K562 (cell line): ENCODE results near the gene TNNT1. TPM values are rescaled to one million over a fixed set of nuclear protein-coding genes. Genes with fewer than 3 reads are reported as not detected.
A peak's percentile ranks its signal among the peaks of the same experiment; 100 is the strongest.

ENCODE experiments used
- BCLAF1 ChIP-seq, 2 experiments: fragments of 450-650 bp in 1 of 2; IDR thresholded peaks; 2 replicates each; pipeline ENCODE4 v1.6.1; 2011 to 2017; ENCODE audit warnings: low read depth in 2 of 2, antibody characterized with exemption in 1 of 2, borderline replicate concordance in 1 of 2, low read length in 1 of 2, mild to moderate bottlenecking in 1 of 2, mixed read lengths in 1 of 2; ENCODE audit not compliant: control insufficient read depth in 1 of 2
- BRD4 ChIP-seq: fragments of 200-600 bp; sonication (generic); IDR thresholded peaks from 2 replicates; pipeline ENCODE4 v1.6.1; 2017; ENCODE audit warnings: inconsistent platforms
- BRF1 ChIP-seq: IDR thresholded peaks from 3 replicates; pipeline ENCODE4 v1.6.1; 2011; ENCODE audit warnings: borderline replicate concordance, mild to moderate bottlenecking; ENCODE audit not compliant: insufficient read length; ENCODE audit errors: extremely low read depth
- CGGBP1 ChIP-seq: fragments of 250-450 bp; sonication (Bioruptor Pico); IDR thresholded peaks from 2 replicates; pipeline ENCODE4 v1.9.0; 2021; ENCODE audit warnings: mild to moderate bottlenecking
- HSF4 ChIP-seq: fragments of 250-450 bp; sonication (Bioruptor Pico); IDR thresholded peaks from 2 replicates; pipeline ENCODE4 v2.1.2; 2022; ENCODE audit warnings: mild to moderate bottlenecking, moderate library complexity, borderline replicate concordance
- MCM3 ChIP-seq: fragments of 450-650 bp; IDR thresholded peaks from 2 replicates; pipeline ENCODE4 v1.6.1; 2016
- RBM15 ChIP-seq: fragments of 200-400 bp; formaldehyde crosslinking; IDR thresholded peaks from 2 replicates; pipeline ENCODE4 v1.6.1; 2018; ENCODE audit warnings: mild to moderate bottlenecking, low read length, moderate library complexity; ENCODE audit not compliant: insufficient read depth
- SIN3B ChIP-seq: fragments of 450-650 bp; IDR thresholded peaks from 2 replicates; pipeline ENCODE4 v1.6.1; 2017; ENCODE audit warnings: low read depth, mild to moderate bottlenecking, moderate library complexity
- SMAD2 ChIP-seq: fragments of 150-350 bp; IDR thresholded peaks from 2 replicates; pipeline ENCODE4 v1.6.1; 2014; ENCODE audit warnings: low read depth, mild to moderate bottlenecking, low read length
- SMAD3 ChIP-seq: fragments of 450-650 bp; formaldehyde crosslinking; conservative IDR thresholded peaks from 2 replicates; pipeline ENCODE4 v1.4.0; 2020; ENCODE audit warnings: mild to moderate bottlenecking
- SMC3 ChIP-seq: conservative IDR thresholded peaks from 2 replicates; pipeline ENCODE4 v1.6.1; 2011; ENCODE audit warnings: low read depth, low read length, improper control_type of control experiment; ENCODE audit not compliant: insufficient read depth
- SPI1 ChIP-seq: IDR thresholded peaks from 2 replicates; pipeline ENCODE4 v1.6.1; 2011; ENCODE audit warnings: low read depth, low read length, control low read depth, borderline replicate concordance
- SRSF7 ChIP-seq: fragments of 200-400 bp; formaldehyde crosslinking; optimal IDR thresholded peaks from 2 replicates; pipeline ENCODE3; 2017; ENCODE audit warnings: mild to moderate bottlenecking, low read depth, low read length
- TCF7 ChIP-seq: sonication (generic); IDR thresholded peaks from 2 replicates; pipeline ENCODE4 v1.6.1; 2016; ENCODE audit warnings: antibody characterized with exemption, borderline replicate concordance
- TCFL5 ChIP-seq: fragments of 250-450 bp; sonication (Bioruptor Pico); conservative IDR thresholded peaks from 2 replicates; pipeline ENCODE4 v1.6.1; 2021; ENCODE audit warnings: mild to moderate bottlenecking, moderate library complexity, matching md5 sums
- XRCC3 ChIP-seq: fragments of 450-650 bp; IDR thresholded peaks from 2 replicates; pipeline ENCODE4 v1.6.1; 2017; ENCODE audit warnings: mild to moderate bottlenecking, moderate library complexity
- XRCC5 ChIP-seq: fragments of 200-400 bp; formaldehyde crosslinking; IDR thresholded peaks from 2 replicates; pipeline ENCODE4 v1.6.1; 2017; ENCODE audit warnings: low read depth, mild to moderate bottlenecking, low read length
- ZNF134 ChIP-seq: fragments of 250-450 bp; sonication (Bioruptor Pico); conservative IDR thresholded peaks from 2 replicates; pipeline ENCODE4 v1.4.0; 2020
- ZNF217 ChIP-seq: sonication (generic); formaldehyde crosslinking; IDR thresholded peaks from 2 replicates; pipeline ENCODE4 v1.8.0; 2022; ENCODE audit warnings: mild to moderate bottlenecking, missing genetic modification reagents
- ZNF41 ChIP-seq: fragments of 250-450 bp; sonication (Bioruptor Pico); conservative IDR thresholded peaks from 2 replicates; pipeline ENCODE4 v1.4.0; 2020; ENCODE audit warnings: mild to moderate bottlenecking
- polyA plus RNA-seq, 8 experiments: library from polyadenylated mRNA; depleted of rRNA in 4 of 8; stranded (reverse) in 5 of 8; unstranded in 3 of 8; fragments of >200 nt; fragmentation: Nextera tagmentation in 2 of 8; fragmentation: Illumina TruSeq in 1 of 8; extraction: Ambion mirVana in 2 of 8; extraction: Trizol in 1 of 8; gene quantifications; 2 replicates each; pipeline versions ENCODE4 v1.2.1 to v1.2.3, GENCODE V29; 2011 to 2014; ENCODE audit warnings: inconsistent platforms in 1 of 8, missing spikeins in 1 of 8
- total RNA-seq, 7 experiments: library from RNA; depleted of rRNA in 6 of 7; stranded (reverse); fragments of >200 nt in 6 of 7; fragmentation: Illumina TruSeq in 2 of 7; extraction: Trizol in 2 of 7; gene quantifications; 2 replicates each; pipeline versions ENCODE4 v1.2.1 to v1.2.3, GENCODE V29; 2011 to 2021; ENCODE audit warnings: low replicate concordance in 1 of 7
- TF ChIP-seq, protein P1 (sequence below): fragments of 250-450 bp; sonication (Bioruptor Pico); IDR thresholded peaks from 2 replicates; pipeline ENCODE4 v1.5.0; 2021
- TF ChIP-seq, protein P2 (sequence below): fragments of 450-650 bp; IDR thresholded peaks from 2 replicates; pipeline ENCODE4 v1.6.1; 2017; ENCODE audit warnings: antibody characterized with exemption
- TF ChIP-seq, protein P3 (sequence below): fragments of 450-650 bp; IDR thresholded peaks from 2 replicates; pipeline ENCODE4 v1.6.1; 2016; ENCODE audit warnings: antibody characterized with exemption

Gene TNNT1
- total and polyA plus RNA-seq, 9 of the 15 experiments (the other 6 are each of a cell fraction or from before 2014, with no cell fraction given) = 31.8 to 390 (median 227) TPM

- TF ChIP-seq BCLAF1 (IDR thresholded peaks at IDR 0.05; ENCODE audit: borderline replicate concordance in 1 of 2, control insufficient read depth in 1 of 2, low read depth in 2 of 2, low read length in 1 of 2) (no peak), HSF4 (CRISPR knock-in tag) (no peak), TCFL5 (CRISPR knock-in tag) (no peak), ZNF41 (CRISPR knock-in tag) (no peak), ZNF217 (CRISPR knock-in tag) (no peak), TCF7 (no peak), BRD4 (no peak), SMAD2 (no peak), ZNF134 (CRISPR knock-in tag) (no peak), SRSF7 (no peak), RBM15 (no peak), SPI1 (0 out of 2 replicates have a peak, but pooled peaks have one; percentile 1), SMC3 (peak; percentile 43), SIN3B (no peak), MCM3 (no peak), XRCC3 (no peak), XRCC5 (peak; percentile 95), SMAD3 (CRISPR knock-in tag) (no peak), BRF1 (no peak), CGGBP1 (no peak)
- TF ChIP-seq, protein P1, sequence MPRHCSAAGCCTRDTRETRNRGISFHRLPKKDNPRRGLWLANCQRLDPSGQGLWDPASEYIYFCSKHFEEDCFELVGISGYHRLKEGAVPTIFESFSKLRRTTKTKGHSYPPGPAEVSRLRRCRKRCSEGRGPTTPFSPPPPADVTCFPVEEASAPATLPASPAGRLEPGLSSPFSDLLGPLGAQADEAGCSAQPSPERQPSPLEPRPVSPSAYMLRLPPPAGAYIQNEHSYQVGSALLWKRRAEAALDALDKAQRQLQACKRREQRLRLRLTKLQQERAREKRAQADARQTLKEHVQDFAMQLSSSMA (CRISPR knock-in tag) = no peak
- TF ChIP-seq, protein P2, sequence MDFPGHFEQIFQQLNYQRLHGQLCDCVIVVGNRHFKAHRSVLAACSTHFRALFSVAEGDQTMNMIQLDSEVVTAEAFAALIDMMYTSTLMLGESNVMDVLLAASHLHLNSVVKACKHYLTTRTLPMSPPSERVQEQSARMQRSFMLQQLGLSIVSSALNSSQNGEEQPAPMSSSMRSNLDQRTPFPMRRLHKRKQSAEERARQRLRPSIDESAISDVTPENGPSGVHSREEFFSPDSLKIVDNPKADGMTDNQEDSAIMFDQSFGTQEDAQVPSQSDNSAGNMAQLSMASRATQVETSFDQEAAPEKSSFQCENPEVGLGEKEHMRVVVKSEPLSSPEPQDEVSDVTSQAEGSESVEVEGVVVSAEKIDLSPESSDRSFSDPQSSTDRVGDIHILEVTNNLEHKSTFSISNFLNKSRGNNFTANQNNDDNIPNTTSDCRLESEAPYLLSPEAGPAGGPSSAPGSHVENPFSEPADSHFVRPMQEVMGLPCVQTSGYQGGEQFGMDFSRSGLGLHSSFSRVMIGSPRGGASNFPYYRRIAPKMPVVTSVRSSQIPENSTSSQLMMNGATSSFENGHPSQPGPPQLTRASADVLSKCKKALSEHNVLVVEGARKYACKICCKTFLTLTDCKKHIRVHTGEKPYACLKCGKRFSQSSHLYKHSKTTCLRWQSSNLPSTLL = no peak
- TF ChIP-seq, protein P3, sequence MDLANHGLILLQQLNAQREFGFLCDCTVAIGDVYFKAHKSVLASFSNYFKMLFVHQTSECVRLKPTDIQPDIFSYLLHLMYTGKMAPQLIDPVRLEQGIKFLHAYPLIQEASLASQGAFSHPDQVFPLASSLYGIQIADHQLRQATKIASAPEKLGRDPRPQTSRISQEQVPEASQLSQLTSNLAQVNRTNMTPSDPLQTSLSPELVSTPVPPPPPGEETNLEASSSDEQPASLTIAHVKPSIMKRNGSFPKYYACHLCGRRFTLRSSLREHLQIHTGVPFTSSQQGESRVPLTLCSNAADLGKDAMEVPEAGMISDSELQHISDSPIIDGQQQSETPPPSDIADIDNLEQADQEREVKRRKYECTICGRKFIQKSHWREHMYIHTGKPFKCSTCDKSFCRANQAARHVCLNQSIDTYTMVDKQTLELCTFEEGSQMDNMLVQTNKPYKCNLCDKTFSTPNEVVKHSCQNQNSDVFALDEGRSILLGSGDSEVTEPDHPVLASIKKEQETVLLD = peak; percentile 69
Measured at GRCh38 chr19:55146078-55146704, 2.8 kb downstream of the TNNT1 start (continued).
